DOHH2 (cell line): ENCODE measurements around the gene BAG2.

ENCODE experiments used
- CTCF ChIP-seq: fragments of 200-600 bp; sonication (generic); IDR thresholded peaks from one replicate; pipeline ENCODE4 v1.5.1; 2014; ENCODE audit warnings: antibody characterized with exemption, mild to moderate bottlenecking, low read depth, low read length; ENCODE audit not compliant: poor library complexity, severe bottlenecking
- EZH2phosphoT487 ChIP-seq: fragments of 200-600 bp; sonication (generic); IDR thresholded peaks from 2 replicates; pipeline ENCODE4 v1.6.1; 2017; ENCODE audit warnings: borderline replicate concordance, mild to moderate bottlenecking, antibody characterized with exemption, low read length, moderate library complexity, mixed read lengths

DNA sequence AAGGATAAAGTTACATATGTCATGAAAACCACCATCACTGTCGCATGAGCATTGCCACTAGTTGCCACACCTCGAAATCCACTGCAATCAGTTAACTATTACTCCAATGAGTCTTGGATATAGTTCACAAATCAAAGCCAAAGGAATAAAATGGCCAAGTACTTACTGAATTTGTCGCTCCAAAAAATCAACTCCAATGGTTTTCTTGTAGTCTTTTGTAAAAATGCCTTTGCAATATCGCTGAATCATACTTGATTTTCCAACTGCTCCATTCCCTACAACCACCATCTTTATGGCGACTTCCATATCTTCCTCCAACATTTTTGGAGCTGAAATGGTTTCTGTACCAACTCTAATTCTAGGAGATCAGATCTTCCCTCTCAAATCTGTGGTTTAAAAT, 37.9 kb downstream of the BAG2 start:
- TF ChIP-seq CTCF, result no peak
- no peak for TF ChIP-seq EZH2phosphoT487
